Right lobe of liver (tissue), 6 donors: ENCODE data around the gene CDS1. TPM values are rescaled to one million over a fixed set of nuclear protein-coding genes. Genes with fewer than 3 reads are reported as not detected.

Experiments
- ATAC-seq, 4 donors: fragments of 200-7000 bp; cut with Tn5 transposase; one replicate each; pipeline ENCODE4 v1.9.1; 2020; ENCODE audit warnings: mild to moderate bottlenecking in 4 of 4, moderate library complexity in 4 of 4
- DNase-seq, 3 donors: peaks; one replicate each; pipeline ENCODE4 v3.0.0-alpha.2; 2020
- H3K27ac ChIP-seq, 3 donors: fragments of 200-600 bp; one replicate each; pipeline ENCODE4 v1.8.0; 2022
- H3K27me3 ChIP-seq, 2 donors: fragments of 200-600 bp; one replicate each; pipeline ENCODE4 v1.8.0; 2022
- H3K36me3 ChIP-seq, 4 donors: fragments of 200-600 bp; sonication (generic) in 1 of 4; one replicate each; pipeline versions ENCODE4 v1.5.1 to v1.8.0; 2017 to 2022; ENCODE audit warnings: control low read depth in 1 of 4
- H3K4me1 ChIP-seq, 4 donors: fragments of 200-600 bp; sonication (generic) in 1 of 4; one replicate each; pipeline versions ENCODE4 v1.5.1 to v1.8.0; 2017 to 2022; ENCODE audit warnings: control low read depth in 1 of 4
- H3K4me3 ChIP-seq, 3 donors: fragments of 200-600 bp; one replicate each; pipeline ENCODE4 v1.8.0; 2022
- H3K9me3 ChIP-seq, 4 donors: fragments of 200-600 bp; sonication (generic) in 1 of 4; one replicate each; pipeline versions ENCODE4 v1.5.1 to v1.8.0; 2017 to 2022; ENCODE audit warnings: control low read depth in 1 of 4
- POLR2A ChIP-seq: fragments of 450-650 bp; IDR thresholded peaks from one replicate; pipeline ENCODE4 v1.6.1; 2017; ENCODE audit warnings: antibody characterized with exemption, mild to moderate bottlenecking
- WGBS: methylation state at CpG from one replicate; pipeline ENCODE4 v1.1.6; 2018; ENCODE audit warnings: low coverage, low lambda C conversion rate; ENCODE audit not compliant: insufficient coverage; ENCODE audit errors: missing lambda C conversion rate; 5-methylcytosine and 5-hydroxymethylcytosine counted together
- intact Hi-C, 2 donors: fragments of 100-400 bp; cut with DNase I; formaldehyde crosslinking; loops; one replicate each; pipeline versions ENCODE4 v1.11.2 to v1.14.1; 2022
- total RNA-seq, 6 experiments: library from RNA; depleted of rRNA in 2 of 6; stranded (reverse); fragments of >200 nt in 2 of 6; fragmentation: NEBNext Ultra II Directional in 3 of 6; extraction: Animal tissue kit (Norgen Biotek cat#: 25700) in 3 of 6; gene quantifications; one replicate each; pipeline versions ENCODE4 v1.1.0 to v1.2.4, GENCODE V29; 2016 to 2023
- TF ChIP-seq, protein P1 (sequence below), 4 donors: fragments of 200-600 bp in 3 of 4; fragments of 450-650 bp in 1 of 4; IDR thresholded peaks; one replicate each; pipeline versions ENCODE4 v1.5.1 to v1.8.0; 2016 to 2022; ENCODE audit warnings: antibody characterized with exemption in 4 of 4, mild to moderate bottlenecking in 2 of 4
- donor health status: DM: no; HTN: yes; CAD: no.
- donor health status: DM: no; HTN: no; CAD: no.
- donor health status: DM: no; HTN: no; CAD: no.
- donor health status: DM: no; HTN: yes; CAD: no.
- donor health status: DM: no; HTN: yes; CAD: no.

Gene CDS1
- total RNA-seq, 6 experiments from 2014 or later: 0.06 to 11.2 (median 0.45) TPM

DNA sequence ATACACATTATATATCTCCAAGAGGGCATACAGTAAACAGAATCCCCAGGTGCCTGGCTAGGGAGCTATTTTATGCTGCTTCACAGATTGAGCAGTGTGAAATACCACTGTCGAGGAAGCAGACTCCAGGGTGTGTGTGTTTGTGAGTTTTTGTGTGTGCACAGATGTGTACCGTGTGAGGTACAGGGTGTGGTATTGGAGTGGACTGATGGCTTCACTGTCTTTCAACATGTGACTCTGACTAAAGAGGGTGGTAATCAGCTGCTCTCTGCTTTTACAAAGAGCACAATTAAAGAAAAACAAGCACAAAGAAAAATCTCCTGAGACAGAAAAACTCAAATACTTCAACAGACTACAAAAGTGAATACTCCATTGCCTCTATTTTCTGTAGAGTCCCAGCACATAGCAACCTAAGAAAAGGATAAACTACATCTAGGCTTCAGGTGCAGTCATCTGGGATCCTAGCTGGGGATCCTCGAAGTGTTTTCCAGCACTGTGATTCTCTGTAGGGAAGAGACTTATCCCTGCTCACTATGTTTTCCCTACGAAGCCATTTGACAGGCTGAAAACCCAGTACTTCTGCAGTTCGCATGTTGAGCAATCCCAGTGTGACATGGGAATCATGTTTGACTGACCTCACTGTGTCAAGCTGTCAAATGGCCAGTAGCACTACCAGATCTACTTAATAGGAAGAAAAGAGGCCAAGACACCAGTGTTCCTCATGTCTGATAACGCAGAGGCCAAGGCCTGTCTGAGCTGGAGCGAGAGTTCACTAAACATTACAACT lies 100.3 kb downstream of the CDS1 start:
- DNase-seq: no peak

DNA sequence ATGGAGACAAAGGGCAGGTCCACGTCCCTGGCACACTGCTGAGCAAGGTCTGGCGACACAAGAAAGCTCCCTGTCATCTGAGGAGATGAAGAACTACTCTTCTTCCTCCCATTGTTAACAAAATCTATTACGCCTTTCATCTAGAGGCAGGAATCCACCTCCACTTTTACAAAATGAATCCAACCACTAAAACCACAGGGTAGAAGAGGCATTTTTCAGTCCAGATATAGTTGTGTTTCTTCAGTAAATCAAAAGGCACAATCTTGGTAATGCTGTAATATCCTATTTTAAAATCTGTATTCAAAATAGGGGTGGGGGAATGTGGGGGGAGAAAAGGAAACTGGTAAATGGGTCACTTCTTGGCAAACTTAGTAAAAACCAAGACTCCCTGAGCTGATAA lies 101.4 kb downstream of the CDS1 start:
- TF ChIP-seq, protein P1, sequence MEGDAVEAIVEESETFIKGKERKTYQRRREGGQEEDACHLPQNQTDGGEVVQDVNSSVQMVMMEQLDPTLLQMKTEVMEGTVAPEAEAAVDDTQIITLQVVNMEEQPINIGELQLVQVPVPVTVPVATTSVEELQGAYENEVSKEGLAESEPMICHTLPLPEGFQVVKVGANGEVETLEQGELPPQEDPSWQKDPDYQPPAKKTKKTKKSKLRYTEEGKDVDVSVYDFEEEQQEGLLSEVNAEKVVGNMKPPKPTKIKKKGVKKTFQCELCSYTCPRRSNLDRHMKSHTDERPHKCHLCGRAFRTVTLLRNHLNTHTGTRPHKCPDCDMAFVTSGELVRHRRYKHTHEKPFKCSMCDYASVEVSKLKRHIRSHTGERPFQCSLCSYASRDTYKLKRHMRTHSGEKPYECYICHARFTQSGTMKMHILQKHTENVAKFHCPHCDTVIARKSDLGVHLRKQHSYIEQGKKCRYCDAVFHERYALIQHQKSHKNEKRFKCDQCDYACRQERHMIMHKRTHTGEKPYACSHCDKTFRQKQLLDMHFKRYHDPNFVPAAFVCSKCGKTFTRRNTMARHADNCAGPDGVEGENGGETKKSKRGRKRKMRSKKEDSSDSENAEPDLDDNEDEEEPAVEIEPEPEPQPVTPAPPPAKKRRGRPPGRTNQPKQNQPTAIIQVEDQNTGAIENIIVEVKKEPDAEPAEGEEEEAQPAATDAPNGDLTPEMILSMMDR (IDR thresholded peaks at IDR 0.05): no peak
- no peak for TF ChIP-seq POLR2A
- Histone ChIP-seq H3K4me3 (no peak overlapping the region), H3K36me3 (peaks cover 0 to 28% (median 7%) of the 10 kb centered on the region in 4 donors), H3K4me1 (peaks cover 0 to 27% (median 0%) of the 10 kb centered on the region in 4 donors), H3K27ac (no peak overlapping the region), H3K9me3 (no peaks in the 10 kb centered on the region), H3K27me3 (no peaks in the 10 kb centered on the region)
- no peak for DNase-seq
- intact Hi-C loops: no loop called here
- ATAC-seq: no peak
- WGBS: 81% methylated on average over 3 of the region's 3 CpGs

More for the DNA sequence above, 100.3 kb downstream of the CDS1 start:
- TF ChIP-seq POLR2A: no peak
- TF ChIP-seq, protein P1 (IDR thresholded peaks at IDR 0.05): no peak
- Histone ChIP-seq H3K36me3 (peaks cover 0 to 34% (median 13%) of the 10 kb centered on the region in 4 donors), H3K4me1 (peaks cover 0 to 27% (median 0%) of the 10 kb centered on the region in 4 donors), H3K27me3 (no peaks in the 10 kb centered on the region), H3K9me3 (no peaks in the 10 kb centered on the region), H3K27ac (peak overlapping the region in 1 of 3 donors; percentile 5), H3K4me3 (no peak overlapping the region)
- 72% methylated on average over 6 of the region's 7 CpGs for WGBS
- ATAC-seq: peak; percentile 21 to 89 (median 42)
- intact Hi-C loops: no loop called here

DNA sequence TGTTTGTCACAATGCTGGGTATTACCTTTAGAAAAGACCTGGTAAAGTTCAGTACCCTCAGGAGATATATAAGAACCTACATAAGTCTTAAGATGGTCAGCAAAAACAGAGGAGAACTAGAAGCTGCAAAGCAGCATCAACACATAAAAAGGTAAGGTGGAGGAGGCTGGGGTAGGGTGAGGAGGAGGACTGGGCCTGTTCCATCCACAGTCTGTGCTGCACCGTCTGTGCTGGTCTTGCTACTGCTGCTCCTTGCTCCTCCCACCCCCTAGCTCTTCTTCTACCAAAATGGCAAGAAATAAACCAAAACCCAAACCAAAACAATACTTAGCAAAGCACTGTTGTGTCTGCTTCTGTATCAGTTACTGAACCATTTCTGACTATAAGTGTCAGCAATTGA lies 102.2 kb downstream of the CDS1 start:
- no peak for TF ChIP-seq POLR2A
- TF ChIP-seq, protein P1 (IDR thresholded peaks at IDR 0.05): no peak
- intact Hi-C loops: no loop called here
- DNase-seq (no peak), ATAC-seq (no peak)
- Histone ChIP-seq H3K4me1 (peaks cover 0 to 27% (median 0%) of the 10 kb centered on the region in 4 donors), H3K27ac (no peak overlapping the region), H3K27me3 (no peaks in the 10 kb centered on the region), H3K36me3 (peaks cover 0 to 25% (median 6%) of the 10 kb centered on the region in 4 donors), H3K4me3 (no peak overlapping the region), H3K9me3 (no peaks in the 10 kb centered on the region)
- 100% methylated on average over 1 of the region's 1 CpG for WGBS

DNA sequence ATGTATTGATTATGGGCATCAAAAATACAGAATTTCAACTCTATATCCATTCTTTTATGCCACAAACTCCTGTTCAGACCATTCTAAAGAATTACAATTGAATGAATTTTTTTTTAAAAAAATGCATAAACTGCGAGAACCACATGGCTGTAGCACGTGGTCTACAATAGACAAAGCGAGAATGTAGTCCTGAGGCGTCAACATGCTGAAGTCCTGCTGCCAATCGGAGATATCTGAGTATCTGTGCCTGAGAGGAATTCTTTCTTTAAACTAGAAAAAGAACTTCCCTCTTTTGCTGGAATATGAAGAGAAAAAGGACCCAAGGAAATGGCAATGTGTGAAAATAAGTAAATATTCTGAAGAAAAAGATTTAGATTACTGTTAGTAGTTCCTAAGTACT lies 105.7 kb downstream of the CDS1 start:
- intact Hi-C loops: no loop called here
- H3K27me3 ChIP-seq: no peaks in the 10 kb centered on the region
- peaks cover 0 to 42% (median 2%) of the 10 kb centered on the region in 4 donors for H3K36me3 ChIP-seq
- 89% methylated on average over 5 of the region's 5 CpGs for WGBS
- no peaks in the 10 kb centered on the region for H3K9me3 ChIP-seq
- ATAC-seq: no peak
- no peak overlapping the region for H3K4me3 ChIP-seq
- H3K27ac ChIP-seq: no peak overlapping the region
- DNase-seq: no peak
- peaks cover 0 to 2% (median 0%) of the 10 kb centered on the region in 4 donors for H3K4me1 ChIP-seq
- TF ChIP-seq, protein P1 (IDR thresholded peaks at IDR 0.05): no peak
- no peak for TF ChIP-seq POLR2A
